ENCODE measurements around the gene CD207.
A peak's percentile ranks its signal among the peaks of the same experiment; 100 is the strongest.

CD207 gene

GRCh38 chr2:70793450-70793849 is 42.2 kb downstream of the CD207 start:
- no peak for TF ChIP-seq CTCF (IDR thresholded peaks at IDR 0.05; ENCODE audit: unreplicated experiment in 3 of 3)
- Mint-ChIP-seq H3K27ac (no peak overlapping the region), H3K4me3 (peak overlapping the region in 2 of 3 experiments; percentile 16 to 17), H3K27me3 (ENCODE audit: low read depth) (peaks cover 64% of the 10 kb centered on the region), H3K4me1 (peaks cover 14% of the 10 kb centered on the region), H3K9me3 (peaks cover 7% of the 10 kb centered on the region), H3K36me3 (ENCODE audit: low read depth) (no peaks in the 10 kb centered on the region)

- Mint-ChIP-seq H3K27ac (no peak within 1 kb of the TSS), H3K36me3 (ENCODE audit: low read depth) (no peaks in the 10 kb centered on the region), H3K4me1 (peaks cover 15% of the 10 kb centered on the region), H3K4me3 (peak within 1 kb of the TSS; percentile 78 to 81 (median 78)), H3K9me3 (peaks cover 3% of the 10 kb centered on the region), H3K27me3 (ENCODE audit: low read depth) (peaks cover 87% of the 10 kb centered on the region)
- TF ChIP-seq CTCF (IDR thresholded peaks at IDR 0.05; ENCODE audit: unreplicated experiment in 3 of 3): no peak
Observed at GRCh38 chr2:70790136-70790828, 45.3 kb downstream of the CD207 start, which contains the start of gene FIGLA. FIGLA (minus strand) TSS chr2:70790643; CDS start chr2:70790638, 5 bp downstream.

GRCh38 chr2:70789304-70790135 is 46.1 kb downstream of the CD207 start:
- no peaks in the 10 kb centered on the region for H3K36me3 Mint-ChIP-seq (ENCODE audit: low read depth)
- peaks cover 18% of the 10 kb centered on the region for H3K4me1 Mint-ChIP-seq
- peaks cover 89% of the 10 kb centered on the region for H3K27me3 Mint-ChIP-seq (ENCODE audit: low read depth)
- peak overlapping the region; percentile 78 to 81 (median 78) for H3K4me3 Mint-ChIP-seq
- no peak overlapping the region for H3K27ac Mint-ChIP-seq
- TF ChIP-seq CTCF (IDR thresholded peaks at IDR 0.05; ENCODE audit: unreplicated experiment in 3 of 3): peak; percentile 64 to 69 (median 68)
- peaks cover 3% of the 10 kb centered on the region for H3K9me3 Mint-ChIP-seq

GRCh38 chr2:70785137-70785911 is 50.3 kb downstream of the CD207 start:
- peak; percentile 56 to 62 (median 58) for TF ChIP-seq CTCF (IDR thresholded peaks at IDR 0.05; ENCODE audit: unreplicated experiment in 3 of 3)
- Mint-ChIP-seq H3K4me1 (peaks cover 23% of the 10 kb centered on the region), H3K9me3 (no peaks in the 10 kb centered on the region), H3K27ac (no peak overlapping the region), H3K4me3 (no peak overlapping the region), H3K36me3 (ENCODE audit: low read depth) (no peaks in the 10 kb centered on the region), H3K27me3 (ENCODE audit: low read depth) (peaks cover 60% of the 10 kb centered on the region)

GRCh38 chr2:70784320-70784719 is 51.3 kb downstream of the CD207 start:
- peak overlapping the region in 1 of 3 experiments; percentile 35 for H3K27ac Mint-ChIP-seq
- no peak for TF ChIP-seq CTCF (IDR thresholded peaks at IDR 0.05; ENCODE audit: unreplicated experiment in 3 of 3)
- no peaks in the 10 kb centered on the region for H3K36me3 Mint-ChIP-seq (ENCODE audit: low read depth)
- peaks cover 60% of the 10 kb centered on the region for H3K27me3 Mint-ChIP-seq (ENCODE audit: low read depth)
- peaks cover 27% of the 10 kb centered on the region for H3K4me1 Mint-ChIP-seq
- H3K4me3 Mint-ChIP-seq: no peak overlapping the region
- H3K9me3 Mint-ChIP-seq: no peaks in the 10 kb centered on the region

Measured in nephron (organoid).